Measurements from ENCODE around the gene LDLRAD2.

The LDLRAD2 gene

DNA sequence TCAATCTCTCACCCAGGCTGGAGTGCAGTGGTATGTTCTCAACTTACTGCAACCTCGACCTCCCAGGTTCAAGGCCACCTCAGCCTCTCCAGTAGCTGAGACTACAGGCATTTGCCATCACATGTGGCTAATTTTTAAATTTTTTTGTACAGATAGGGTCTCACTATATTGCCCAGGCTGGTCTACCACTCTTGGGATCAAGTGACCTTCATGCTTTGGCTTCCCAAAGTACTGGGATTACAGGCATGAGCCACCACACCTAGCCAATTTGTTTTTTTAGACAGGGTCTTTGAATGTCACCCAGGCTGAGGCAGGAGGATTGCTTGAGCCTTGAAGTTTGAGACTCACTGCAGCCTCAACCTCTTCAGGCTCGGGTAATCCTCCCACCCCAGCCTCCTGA lies 19.0 kb upstream of the LDLRAD2 start:
- H3K4me3 ChIP-seq (replicated peaks in 1 of 2; ENCODE audit: low read depth in 2 of 2, low read length in 2 of 2), result no peak overlapping the region
- DNase-seq (ENCODE audit: low read depth in 2 of 2), result no peak
- TF ChIP-seq CTCF (IDR thresholded peaks at IDR 0.05; ENCODE audit: low read depth, low read length), result no peak

- no peak for TF ChIP-seq CTCF (IDR thresholded peaks at IDR 0.05; ENCODE audit: low read depth, low read length)
- no peak for DNase-seq (ENCODE audit: low read depth in 2 of 2)
- no peak overlapping the region for H3K4me3 ChIP-seq (replicated peaks in 1 of 2; ENCODE audit: low read depth in 2 of 2, low read length in 2 of 2)
These were observed 17.4 kb upstream of the LDLRAD2 start for GRCh38 chr1:21794656-21795055.

GRCh38 chr1:21795075-21795474 lies 17.0 kb upstream of the LDLRAD2 start:
- no peak for DNase-seq (ENCODE audit: low read depth in 2 of 2)
- TF ChIP-seq CTCF (IDR thresholded peaks at IDR 0.05; ENCODE audit: low read depth, low read length), result no peak

GRCh38 chr1:21799730-21800129 lies 12.3 kb upstream of the LDLRAD2 start:
- no peak for TF ChIP-seq CTCF (IDR thresholded peaks at IDR 0.05; ENCODE audit: low read depth, low read length)

More at GRCh38 chr1:21795075-21795474, 17.0 kb upstream of the LDLRAD2 start:
- no peak overlapping the region for H3K4me3 ChIP-seq (replicated peaks in 1 of 2; ENCODE audit: low read depth in 2 of 2, low read length in 2 of 2)

DNA sequence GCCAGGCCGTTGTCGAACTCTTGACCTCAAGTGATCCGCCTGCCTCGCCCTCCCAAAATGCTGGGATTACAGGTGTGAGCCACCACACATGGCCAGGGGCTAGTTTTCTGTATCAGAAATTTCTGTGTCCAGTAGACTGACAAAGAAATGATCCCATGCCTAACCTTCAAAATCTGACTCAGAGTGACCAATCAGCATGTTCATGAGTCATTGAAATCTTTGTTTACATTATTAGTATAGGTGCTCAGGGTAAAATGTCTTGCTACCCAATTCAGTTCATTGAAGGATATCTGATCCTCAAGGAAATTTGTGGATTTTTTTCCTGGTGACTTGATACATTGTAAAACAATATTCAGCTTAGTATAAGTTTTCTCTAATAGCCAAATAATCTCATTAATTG lies 11.0 kb upstream of the LDLRAD2 start:
- DNase-seq (ENCODE audit: low read depth in 2 of 2), result peak in 1 of 2 donors; percentile 56
- no peak overlapping the region for H3K4me3 ChIP-seq (replicated peaks in 1 of 2; ENCODE audit: low read depth in 2 of 2, low read length in 2 of 2)
- TF ChIP-seq CTCF (IDR thresholded peaks at IDR 0.05; ENCODE audit: low read depth, low read length), result no peak

More at GRCh38 chr1:21799730-21800129, 12.3 kb upstream of the LDLRAD2 start:
- DNase-seq (ENCODE audit: low read depth in 2 of 2), result no peak
- H3K4me3 ChIP-seq (replicated peaks in 1 of 2; ENCODE audit: low read depth in 2 of 2, low read length in 2 of 2), result no peak overlapping the region

GRCh38 chr1:21804536-21804935 lies 7.5 kb upstream of the LDLRAD2 start:
- no peak overlapping the region for H3K4me3 ChIP-seq (replicated peaks in 1 of 2; ENCODE audit: low read depth in 2 of 2, low read length in 2 of 2)
- TF ChIP-seq CTCF (IDR thresholded peaks at IDR 0.05; ENCODE audit: low read depth, low read length), result no peak
- no peak for DNase-seq (ENCODE audit: low read depth in 2 of 2)

GRCh38 chr1:21813542-21813941 lies 1.5 kb downstream of the LDLRAD2 start:
- H3K4me3 ChIP-seq (replicated peaks in 1 of 2; ENCODE audit: low read depth in 2 of 2, low read length in 2 of 2), result no peak overlapping the region
- DNase-seq (ENCODE audit: low read depth in 2 of 2), result no peak
- TF ChIP-seq CTCF (IDR thresholded peaks at IDR 0.05; ENCODE audit: low read depth, low read length), result no peak
